Transverse colon (tissue), 4 donors: Measurements from ENCODE around the gene PREX1. TPM values are rescaled to one million over a fixed set of nuclear protein-coding genes. Genes with fewer than 3 reads are reported as not detected.
"Not testable (repeated sequence)": the region's sequence is repeated elsewhere in the genome, so short reads cannot be mapped to it uniquely, and the experiment has no call there.

ENCODE experiments used
- DNase-seq: peaks from one replicate; pipeline ENCODE4 v3.0.0-alpha.2; 2019
- H3K27ac ChIP-seq, 4 donors: fragments of 200-600 bp; sonication (generic); 2 replicates each; pipeline ENCODE4 v1.5.1; 2016 to 2018; ENCODE audit warnings: inconsistent platforms in 4 of 4
- H3K27me3 ChIP-seq: fragments of 200-600 bp; sonication (generic); 2 replicates; pipeline ENCODE4 v1.5.1; 2017; ENCODE audit warnings: inconsistent platforms
- H3K36me3 ChIP-seq, 4 donors: fragments of 200-600 bp; sonication (generic); 2 replicates each; pipeline ENCODE4 v1.5.1; 2017 to 2019; ENCODE audit warnings: inconsistent platforms in 4 of 4
- H3K4me1 ChIP-seq, 4 donors: fragments of 200-600 bp; sonication (generic); 2 replicates each; pipeline ENCODE4 v1.5.1; 2017 to 2020; ENCODE audit warnings: inconsistent platforms in 4 of 4
- H3K4me3 ChIP-seq, 4 donors: fragments of 200-600 bp; sonication (generic); 1 replicate in 1 of 4; 2 replicates in 3 of 4; pipeline versions ENCODE4 v1.5.1 to v1.6.1; 2017 to 2019; ENCODE audit warnings: inconsistent platforms in 4 of 4
- H3K9me3 ChIP-seq, 2 donors: fragments of 200-600 bp; sonication (generic); 2 replicates each; pipeline ENCODE4 v1.5.1; 2017 to 2019; ENCODE audit warnings: inconsistent platforms in 2 of 2
- CTCF ChIP-seq, 5 experiments: fragments of 200-600 bp in 3 of 5; fragments of 450-650 bp in 2 of 5; sonication (generic) in 3 of 5; IDR thresholded peaks; 1 replicate in 2 of 5; 2 replicates in 3 of 5; pipeline ENCODE4 v1.5.1; 2016 to 2017; ENCODE audit warnings: antibody characterized with exemption in 5 of 5, inconsistent platforms in 3 of 5, mild to moderate bottlenecking in 2 of 5, moderate library complexity in 1 of 5
- EP300 ChIP-seq: sonication (generic); formaldehyde crosslinking; IDR thresholded peaks from one replicate; pipeline ENCODE4 v1.6.1; 2017; ENCODE audit warnings: antibody characterized with exemption, low read depth
- POLR2A ChIP-seq: fragments of 450-650 bp; IDR thresholded peaks from one replicate; pipeline ENCODE4 v1.6.1; 2016; ENCODE audit warnings: antibody characterized with exemption, mild to moderate bottlenecking, moderate library complexity
- POLR2AphosphoS5 ChIP-seq, 3 donors: sonication (generic); formaldehyde crosslinking; IDR thresholded peaks; one replicate each; pipeline ENCODE4 v1.6.1; 2016; ENCODE audit warnings: antibody characterized with exemption in 3 of 3
- WGBS, 2 donors: methylation state at CpG; one replicate each; pipeline ENCODE4 v1.1.5; 2018; ENCODE audit warnings: low coverage in 1 of 2; 5-methylcytosine and 5-hydroxymethylcytosine counted together
- in situ Hi-C, 4 donors: fragments of 200-750 bp; cut with MboI; loops; one replicate each; pipeline versions ENCODE4 v1.15.0 to v1.15.1; 2017; ENCODE audit warnings: low sequenced_read_pairs in 3 of 4, low pct_ligation_motif_present in 1 of 4, low pct_unique_long_range_greater_than_20kb in 1 of 4
- intact Hi-C: fragments of 100-400 bp; cut with DNase I; formaldehyde crosslinking; loops from one replicate; pipeline ENCODE4 v1.15.1; 2023; ENCODE audit warnings: low total_unique reads
- total RNA-seq, 4 donors: library from RNA; depleted of rRNA; stranded (reverse); fragments of >200 nt; gene quantifications; one replicate each; pipeline ENCODE4 v1.1.0, GENCODE V29; 2016

Gene PREX1
- total RNA-seq, 4 donors from 2014 or later = 10.9 to 29.9 (median 16.6) TPM

DNA sequence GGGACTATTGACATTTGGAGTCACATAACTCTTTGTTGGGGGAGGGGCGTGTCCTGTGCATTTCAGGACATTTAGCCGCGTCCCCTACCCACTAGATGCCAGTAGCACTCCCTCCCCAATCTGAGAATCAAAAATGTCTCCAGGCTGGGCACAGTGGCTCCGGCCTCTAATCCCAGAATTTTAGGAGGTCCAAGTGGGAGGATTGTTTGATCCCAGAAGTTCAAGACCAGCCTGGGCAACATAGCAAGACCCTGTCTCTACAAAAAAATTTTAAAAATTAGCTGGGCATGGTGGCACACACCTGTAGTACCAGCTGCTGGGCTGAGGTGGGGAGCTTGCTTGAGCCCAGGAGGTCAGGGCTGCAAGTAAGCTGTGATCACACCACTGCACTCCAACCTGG is 2.1 kb upstream of the PREX1 start:
- Histone ChIP-seq H3K4me3 (no peak overlapping the region), H3K9me3 (no peaks in the 10 kb centered on the region), H3K27ac (no peak overlapping the region), H3K4me1 (peaks cover 0 to 33% (median 13%) of the 10 kb centered on the region in 4 donors), H3K27me3 (peaks cover 45% of the 10 kb centered on the region), H3K36me3 (no peaks in the 10 kb centered on the region)
- intact Hi-C loops (no loop called here), in situ Hi-C loops (no loop called here)
- 80% methylated on average over 4 of the region's 4 CpGs; no CpG with 5 or more reads in 1 of the 2 donors for WGBS, 2 donors
- TF ChIP-seq POLR2A (no peak), CTCF (IDR thresholded peaks at IDR 0.05) (no peak), POLR2AphosphoS5 (IDR thresholded peaks at IDR 0.05) (no peak), EP300 (no peak)
- no peak for DNase-seq

DNA sequence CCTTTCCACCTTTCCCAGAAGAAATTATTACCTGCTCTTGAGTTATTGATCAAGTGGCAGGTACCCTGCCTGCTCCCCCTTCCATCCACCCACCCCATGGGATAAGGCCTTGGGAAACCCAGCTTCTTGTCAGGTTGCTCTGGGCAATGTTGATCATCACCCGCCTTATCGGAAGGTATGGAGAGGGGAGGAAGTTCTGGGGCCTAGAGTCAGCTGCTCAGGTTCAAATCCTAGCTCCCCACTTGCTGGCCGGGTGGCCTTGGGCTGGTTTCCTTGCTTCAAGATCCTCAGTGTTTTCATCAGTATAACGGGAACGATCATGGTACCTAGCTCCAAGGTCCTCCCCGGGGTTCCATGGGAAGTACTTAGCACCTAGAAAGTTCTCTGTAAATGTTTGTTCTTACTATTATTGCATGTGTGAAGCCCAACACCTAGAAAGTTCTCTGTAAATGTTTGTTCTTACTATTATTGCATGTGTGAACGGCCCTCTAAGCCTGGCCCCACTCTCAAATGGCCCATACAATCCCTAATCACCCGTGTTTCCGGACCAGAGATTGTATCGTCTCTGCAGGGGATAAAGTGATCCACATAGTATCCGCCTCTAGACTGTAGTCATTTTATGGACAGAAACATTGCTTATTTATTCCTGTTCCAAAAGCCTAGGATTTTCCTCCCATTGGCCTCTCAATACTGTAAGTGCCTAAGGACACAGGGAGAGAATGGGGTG is 1.1 kb upstream of the PREX1 start:
- Histone ChIP-seq H3K36me3 (no peaks in the 10 kb centered on the region), H3K27ac (peak overlapping the region in 3 of 4 donors; percentile 73 to 80 (median 74)), H3K4me3 (peak overlapping the region in 3 of 4 donors; percentile 30 to 59 (median 46)), H3K9me3 (no peaks in the 10 kb centered on the region), H3K4me1 (peaks cover 0 to 41% (median 13%) of the 10 kb centered on the region in 4 donors), H3K27me3 (peaks cover 45% of the 10 kb centered on the region)
- WGBS, 2 donors = 72 to 93% methylated on average over 5 to 11 of the region's 11 CpGs
- in situ Hi-C loops = no loop called here
- intact Hi-C loops = no loop called here
- DNase-seq = no peak
- TF ChIP-seq EP300 = no peak
- TF ChIP-seq CTCF (IDR thresholded peaks at IDR 0.05) = no peak
- TF ChIP-seq POLR2A = no peak
- no peak for TF ChIP-seq POLR2AphosphoS5 (IDR thresholded peaks at IDR 0.05)

DNA sequence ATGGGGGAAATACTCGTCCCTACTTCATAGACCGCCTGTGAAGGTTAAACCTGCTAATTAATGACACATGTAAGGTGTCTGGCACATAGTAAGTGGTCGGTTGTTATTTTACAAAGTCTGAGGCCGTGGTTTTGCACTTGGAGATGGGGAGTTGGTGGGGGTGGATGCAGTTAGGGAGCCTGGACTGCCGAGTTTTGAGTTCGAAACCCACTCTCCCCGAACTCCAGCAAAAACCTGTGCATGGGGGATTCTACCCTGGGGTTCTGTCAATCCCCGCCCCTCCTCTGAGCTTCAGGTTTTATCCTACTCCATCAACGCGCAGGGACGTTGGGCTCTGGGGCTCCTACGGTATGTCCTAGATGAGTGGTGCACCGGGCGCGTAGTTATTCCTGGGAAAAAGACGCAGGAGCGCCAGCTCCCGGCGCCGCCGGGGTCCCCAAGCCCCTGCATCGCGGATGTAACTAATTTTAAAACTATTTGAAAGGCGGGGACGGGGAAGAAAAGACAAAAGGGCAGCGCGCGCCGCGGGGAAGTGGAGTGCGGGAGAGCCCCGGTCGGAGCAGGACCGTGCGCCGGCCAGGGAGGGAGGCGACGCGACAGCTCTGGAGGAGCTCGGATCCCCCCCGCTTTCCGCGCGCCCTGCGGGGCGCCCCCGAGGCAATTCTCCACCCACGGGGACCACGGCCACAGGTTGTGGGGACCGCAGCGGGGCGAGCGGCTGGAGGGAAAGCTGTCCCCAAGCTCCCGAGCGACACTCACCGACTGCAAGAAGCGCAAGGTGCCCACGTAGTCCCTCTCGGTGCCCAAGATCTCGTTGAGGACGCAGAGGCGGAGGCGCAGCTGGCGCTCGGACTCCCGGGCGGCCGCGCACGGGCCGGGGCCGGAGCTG is 672 bp downstream of the PREX1 start:
- peaks cover 0 to 48% (median 10%) of the 10 kb centered on the region in 4 donors for H3K4me1 ChIP-seq
- peak; percentile 19 for DNase-seq
- no peaks in the 10 kb centered on the region for H3K36me3 ChIP-seq
- intact Hi-C loops (no loop called here), in situ Hi-C loops (no loop called here)
- TF ChIP-seq POLR2AphosphoS5 (IDR thresholded peaks at IDR 0.05) (no peak), EP300 (no peak), CTCF (IDR thresholded peaks at IDR 0.05) (no peak), POLR2A (no peak)
- H3K4me3 ChIP-seq = peak overlapping the region; percentile 43 to 73 (median 52)
- 10 to 33% methylated on average over 3 to 25 of the region's 72 CpGs for WGBS, 2 donors
- peak overlapping the region; percentile 60 to 84 (median 74) for H3K27ac ChIP-seq
- H3K9me3 ChIP-seq = no peaks in the 10 kb centered on the region
- peaks cover 45% of the 10 kb centered on the region for H3K27me3 ChIP-seq

DNA sequence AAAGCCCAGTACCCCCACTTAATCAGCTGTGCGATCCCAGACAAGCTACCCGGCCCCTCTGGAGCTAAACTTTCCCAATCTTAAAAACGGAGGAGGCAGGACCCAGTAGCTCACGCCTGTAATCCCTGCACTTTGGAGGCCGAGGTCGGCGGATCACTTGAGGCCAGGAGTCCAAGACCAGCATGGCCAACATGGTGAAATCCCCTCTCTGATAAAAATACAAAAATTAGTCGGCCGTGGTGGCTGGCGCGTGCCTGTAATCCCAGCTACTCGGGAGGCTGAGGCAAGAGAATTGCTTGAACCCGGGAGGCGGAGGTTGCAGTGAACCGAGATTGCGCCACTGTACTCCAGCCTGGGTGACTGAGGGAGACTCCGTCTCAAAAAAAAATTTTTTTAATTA is 1.3 kb downstream of the PREX1 start:
- Histone ChIP-seq H3K4me3 (peak overlapping the region; percentile 43 to 73 (median 52)), H3K27ac (peak overlapping the region; percentile 60 to 84 (median 74)), H3K27me3 (peaks cover 50% of the 10 kb centered on the region), H3K4me1 (peaks cover 0 to 45% (median 7%) of the 10 kb centered on the region in 4 donors)
- H3K9me3 ChIP-seq, DNase-seq, in situ Hi-C loops, H3K36me3 ChIP-seq, intact Hi-C loops: not testable (repeated sequence)
- WGBS, 2 donors = 37 to 49% methylated on average over 3 to 17 of the region's 17 CpGs
